SK-N-SH (cell line): ENCODE measurements around the gene TMIE. TPM values are rescaled to one million over a fixed set of nuclear protein-coding genes. Genes with fewer than 3 reads are reported as not detected.

Source experiments
- CTCF ChIA-PET: fragments of 300-600, 350-600 bp; formaldehyde crosslinking; extraction: SDS; loops from one replicate; lab custom pipeline; 2021; lab: Yijun Ruan, JAX
- POLR2A ChIA-PET: fragments of 350-600 bp; sonication (Branson Sonifier 250); formaldehyde crosslinking; extraction: SDS; loops from one replicate; lab custom pipeline; 2020; ENCODE audit warnings: antibody characterized with exemption, inconsistent platforms; lab: Yijun Ruan, JAX
- DNase-seq: peaks from one replicate; pipeline ENCODE4 v3.0.0; 2012
- H2AFZ ChIP-seq: fragments of 200-600 bp; sonication (generic); 2 replicates; pipeline ENCODE4 v1.8.1; 2016; ENCODE audit warnings: antibody characterized with exemption, mild to moderate bottlenecking, low read depth
- H3F3A ChIP-seq: fragments of 200-600 bp; sonication (generic); replicated peaks from 2 replicates; pipeline ENCODE3; 2016; ENCODE audit warnings: antibody characterized with exemption, mild to moderate bottlenecking; ENCODE audit not compliant: insufficient read depth
- H3K27ac ChIP-seq, 2 experiments: fragments of 200-500 bp in 1 of 2; fragments of 200-600 bp in 1 of 2; sonication (Bioruptor generic) in 1 of 2; sonication (generic), shearing (Covaris generic) in 1 of 2; 2 replicates each; pipeline versions ENCODE4 v1.5.1 to v1.6.1; 2014 to 2016; ENCODE audit warnings: low read depth in 2 of 2, inconsistent platforms in 1 of 2, low read length in 1 of 2, mild to moderate bottlenecking in 1 of 2, mixed read lengths in 1 of 2
- H3K27me3 ChIP-seq: fragments of 200-600 bp; sonication (generic), shearing (Covaris generic); 2 replicates; pipeline ENCODE4 v1.6.1; 2016; ENCODE audit warnings: mixed run types; ENCODE audit not compliant: insufficient read depth
- H3K36me3 ChIP-seq, 2 experiments: fragments of 200-500 bp in 1 of 2; fragments of 200-600 bp in 1 of 2; sonication (Bioruptor generic) in 1 of 2; sonication (generic) in 1 of 2; replicated peaks in 1 of 2; 2 replicates each; pipeline versions ENCODE3 to v1.5.1; 2014 to 2016; ENCODE audit warnings: low read length in 1 of 2, mild to moderate bottlenecking in 1 of 2; ENCODE audit not compliant: insufficient read depth in 2 of 2, control insufficient read depth in 1 of 2
- H3K4me1 ChIP-seq, 2 experiments: fragments of 200-500 bp in 1 of 2; fragments of 200-600 bp in 1 of 2; sonication (Bioruptor generic) in 1 of 2; sonication (generic), shearing (Covaris generic) in 1 of 2; 2 replicates each; pipeline versions ENCODE4 v1.5.1 to v1.6.1; 2014 to 2016; ENCODE audit warnings: low read depth in 1 of 2, low read length in 1 of 2, mixed run types in 1 of 2; ENCODE audit not compliant: insufficient read depth in 2 of 2, control insufficient read depth in 1 of 2
- H3K4me2 ChIP-seq: fragments of 200-600 bp; sonication (generic), shearing (Covaris generic); 2 replicates; pipeline ENCODE4 v1.6.1; 2017; ENCODE audit warnings: mixed run types
- H3K4me3 ChIP-seq, 2 experiments: fragments of 200-500 bp in 1 of 2; fragments of 200-600 bp in 1 of 2; sonication (Bioruptor generic) in 1 of 2; sonication (generic), shearing (Covaris generic) in 1 of 2; 2 replicates each; pipeline versions ENCODE4 v1.5.1 to v1.8.1; 2014 to 2016; ENCODE audit warnings: low read depth in 2 of 2, inconsistent platforms in 1 of 2, low read length in 1 of 2, mild to moderate bottlenecking in 1 of 2, mixed read lengths in 1 of 2, moderate library complexity in 1 of 2
- H3K79me2 ChIP-seq: fragments of 200-600 bp; sonication (generic); 2 replicates; pipeline ENCODE4 v1.8.1; 2017; ENCODE audit warnings: mild to moderate bottlenecking; ENCODE audit not compliant: insufficient read depth
- H3K9ac ChIP-seq: fragments of 200-600 bp; sonication (generic); 2 replicates; pipeline ENCODE4 v1.6.1; 2017; ENCODE audit warnings: mixed run types
- H3K9me2 ChIP-seq: fragments of 200-600 bp; sonication (generic); 2 replicates; pipeline ENCODE4 v1.6.1; 2017; ENCODE audit warnings: mixed run types
- H3K9me3 ChIP-seq: fragments of 200-600 bp; sonication (generic); 2 replicates; pipeline ENCODE4 v1.6.1; 2017; ENCODE audit warnings: mixed run types, mild to moderate bottlenecking, moderate library complexity
- H4K20me1 ChIP-seq: fragments of 200-600 bp; sonication (generic); 2 replicates; pipeline ENCODE4 v1.6.1; 2017; ENCODE audit warnings: mild to moderate bottlenecking, mixed run types; ENCODE audit not compliant: insufficient read depth
- CTCF ChIP-seq: fragments of 200-600 bp; sonication (generic); IDR thresholded peaks from 2 replicates; pipeline ENCODE4 v1.6.1; 2017; ENCODE audit warnings: antibody characterized with exemption, mild to moderate bottlenecking, moderate library complexity
- ELF1 ChIP-seq: IDR thresholded peaks from 2 replicates; pipeline ENCODE4 v1.4.0; 2012
- EZH2phosphoT487 ChIP-seq: fragments of 200-600 bp; sonication (generic); IDR thresholded peaks from 2 replicates; pipeline ENCODE4 v1.6.1; 2017; ENCODE audit warnings: low read depth, mixed run types, mild to moderate bottlenecking, antibody characterized with exemption, moderate library complexity, borderline replicate concordance
- IRF3 ChIP-seq: fragments of 150-350 bp; IDR thresholded peaks from 2 replicates; pipeline ENCODE4 v1.6.1; 2016; ENCODE audit warnings: mild to moderate bottlenecking, low read depth, low read length
- JUND ChIP-seq: IDR thresholded peaks from 2 replicates; pipeline ENCODE4 v1.4.0; 2012
- MEF2A ChIP-seq: IDR thresholded peaks from 2 replicates; pipeline ENCODE4 v1.4.0; 2012; ENCODE audit warnings: low read depth, borderline replicate concordance
- PBX3 ChIP-seq: IDR thresholded peaks from 2 replicates; pipeline ENCODE4; 2012
- POLR2AphosphoS5 ChIP-seq: IDR thresholded peaks from 2 replicates; pipeline ENCODE4 v1.6.1; 2012; ENCODE audit warnings: low read depth, low read length
- RCOR1 ChIP-seq: fragments of 150-350 bp; IDR thresholded peaks from 2 replicates; pipeline ENCODE4 v1.6.1; 2017; ENCODE audit warnings: antibody characterized with exemption, low read length
- REST ChIP-seq: IDR thresholded peaks from 2 replicates; pipeline ENCODE4 v1.6.1; 2012; ENCODE audit warnings: mild to moderate bottlenecking, low read depth, low read length, moderate library complexity
- RXRA ChIP-seq: IDR thresholded peaks from 2 replicates; pipeline ENCODE4 v1.4.0; 2012; ENCODE audit warnings: low read depth, mild to moderate bottlenecking, borderline replicate concordance
- SIN3A ChIP-seq: IDR thresholded peaks from 2 replicates; pipeline ENCODE4 v1.6.1; 2012; ENCODE audit warnings: low read depth, mild to moderate bottlenecking, low read length, moderate library complexity, borderline replicate concordance
- USF2 ChIP-seq: fragments of 150-350 bp; IDR thresholded peaks from 2 replicates; pipeline ENCODE4 v1.6.1; 2017; ENCODE audit warnings: antibody characterized with exemption, low read length, low read depth, borderline replicate concordance
- YY1 ChIP-seq: IDR thresholded peaks from 2 replicates; pipeline ENCODE4 v1.4.0; 2012; ENCODE audit warnings: low read depth, mild to moderate bottlenecking
- WGBS: methylation state at CpG from one replicate; pipeline ENCODE4 v1.1.6; 2017; ENCODE audit warnings: low lambda C conversion rate; 5-methylcytosine and 5-hydroxymethylcytosine counted together
- polyA plus RNA-seq, 3 experiments: library from polyadenylated mRNA; depleted of rRNA; stranded (reverse); fragments of >200 nt; gene quantifications; 2 replicates each; pipeline ENCODE4 v1.2.3, GENCODE V29; 2012

Gene TMIE
- polyA plus RNA-seq, 1 of the 3 experiments (the other 2 are of a cell fraction) = 0.03 TPM

GRCh38 chr3:46669191-46669999 is 31.8 kb upstream of the TMIE start:
- H3K4me2 ChIP-seq = no peak overlapping the region
- POLR2A ChIA-PET = no interaction called here
- DNase-seq = peak; percentile 8
- no peak for TF ChIP-seq RCOR1
- TF ChIP-seq, all 33 proteins: peak for 0
- CTCF ChIA-PET = interaction anchor here (1.6 to 5.4 kb wide), 2 partner anchors 28 to 180 kb away, joined by 3 to 24 read pairs; no protein-coding TSS in a partner anchor
- Histone ChIP-seq H3K4me1 (peaks cover 0 to 27% of the 10 kb centered on the region in 2 experiments; a peak in 1 of 4 replicates), H3K9me2 (no peaks in the 10 kb centered on the region), H2AFZ (no peak overlapping the region), H3K27me3 (no peaks in the 10 kb centered on the region), H3K79me2 (no peaks in the 10 kb centered on the region), H4K20me1 (no peaks in the 10 kb centered on the region), H3K9ac (no peak overlapping the region), H3K36me3 (no peaks in the 10 kb centered on the region), H3K27ac (no peak overlapping the region), H3F3A (no peaks in the 10 kb centered on the region), H3K4me3 (no peak overlapping the region), H3K9me3 (no peaks in the 10 kb centered on the region)
- WGBS = 50% methylated on average over 6 of the region's 9 CpGs

- no peaks in the 10 kb centered on the region for H3F3A ChIP-seq
- ChIA-PET POLR2A (no interaction called here), CTCF (interaction anchor here (1.1 to 5.4 kb wide), 4 partner anchors 27 to 239 kb away, joined by 3 to 24 read pairs (median 4); no protein-coding TSS in a partner anchor)
- H3K4me1 ChIP-seq = peaks cover 0 to 23% of the 10 kb centered on the region in 2 experiments; a peak in 1 of 4 replicates
- no peaks in the 10 kb centered on the region for H3K27me3 ChIP-seq
- H2AFZ ChIP-seq = no peak overlapping the region
- H3K9me2 ChIP-seq = no peaks in the 10 kb centered on the region
- no peaks in the 10 kb centered on the region for H3K9me3 ChIP-seq
- no peaks in the 10 kb centered on the region for H3K36me3 ChIP-seq
- no peaks in the 10 kb centered on the region for H3K79me2 ChIP-seq
- 77% methylated on average over 10 of the region's 17 CpGs for WGBS
- DNase-seq = peak; percentile 11
- no peak overlapping the region for H3K27ac ChIP-seq
- no peak overlapping the region for H3K4me2 ChIP-seq
- no peaks in the 10 kb centered on the region for H4K20me1 ChIP-seq
- H3K4me3 ChIP-seq = no peak overlapping the region
- no peak overlapping the region for H3K9ac ChIP-seq
- no peak for TF ChIP-seq RCOR1
- no peak for TF ChIP-seq RXRA
- no peak for TF ChIP-seq SIN3A
- no peak for TF ChIP-seq ELF1
- no peak for TF ChIP-seq YY1
- TF ChIP-seq POLR2AphosphoS5 = no peak
- TF ChIP-seq JUND = no peak
- no peak for TF ChIP-seq EZH2phosphoT487
- no peak for TF ChIP-seq REST
- TF ChIP-seq MEF2A = no peak
- TF ChIP-seq CTCF = no peak
- no peak for TF ChIP-seq USF2
- TF ChIP-seq PBX3 = no peak
- no peak for TF ChIP-seq IRF3
Observed at GRCh38 chr3:46670000-46670890, 30.9 kb upstream of the TMIE start.
